HG03520 (cell line): ENCODE data around the gene IFT122.

Experiments
- ATAC-seq: cut with Tn5 transposase; IDR thresholded peaks from one replicate; pipeline ENCODE4 v1.9.1; 2021; ENCODE audit warnings: mild to moderate bottlenecking, moderate library complexity; ENCODE audit not compliant: unreplicated experiment

Gene IFT122

DNA sequence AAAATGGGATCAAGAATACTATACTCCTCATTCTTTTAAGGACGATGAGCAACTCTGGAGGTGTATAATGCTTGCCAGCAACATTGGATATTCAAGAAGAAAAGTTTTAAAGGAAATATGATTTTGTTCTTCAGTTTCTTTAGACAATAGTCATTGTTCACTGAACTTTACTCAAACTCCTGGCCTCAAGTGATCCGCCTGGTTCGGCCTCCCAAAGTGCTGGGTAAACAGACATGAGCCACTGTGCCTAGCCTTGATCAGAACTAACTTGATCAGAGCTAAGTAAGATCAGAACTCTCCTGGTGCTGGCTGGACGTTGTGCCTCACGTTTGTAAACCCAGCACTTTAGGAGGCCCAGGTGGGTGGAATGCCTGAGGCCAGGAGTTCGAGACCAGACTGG is 24.2 kb upstream of the IFT122 start:
- no peak for ATAC-seq

DNA sequence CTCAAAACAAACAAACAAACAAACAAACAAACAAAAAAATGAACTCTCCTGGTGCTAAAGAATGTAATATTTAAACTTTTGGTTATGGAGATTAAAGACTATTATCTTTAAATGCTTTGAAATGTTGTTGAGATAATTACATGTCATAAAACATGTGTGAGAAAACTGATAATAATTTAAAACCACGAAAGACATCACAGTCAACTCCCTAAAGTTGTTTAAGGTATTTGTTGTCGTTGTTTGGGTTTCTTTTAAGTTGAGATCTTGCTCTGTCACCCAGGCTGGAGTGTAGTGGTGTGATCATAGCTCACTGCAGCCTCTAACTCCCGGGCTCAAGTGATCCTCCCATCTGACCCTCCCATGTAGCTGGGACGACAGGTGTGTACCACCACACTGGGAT is 23.6 kb upstream of the IFT122 start:
- no peak for ATAC-seq

DNA sequence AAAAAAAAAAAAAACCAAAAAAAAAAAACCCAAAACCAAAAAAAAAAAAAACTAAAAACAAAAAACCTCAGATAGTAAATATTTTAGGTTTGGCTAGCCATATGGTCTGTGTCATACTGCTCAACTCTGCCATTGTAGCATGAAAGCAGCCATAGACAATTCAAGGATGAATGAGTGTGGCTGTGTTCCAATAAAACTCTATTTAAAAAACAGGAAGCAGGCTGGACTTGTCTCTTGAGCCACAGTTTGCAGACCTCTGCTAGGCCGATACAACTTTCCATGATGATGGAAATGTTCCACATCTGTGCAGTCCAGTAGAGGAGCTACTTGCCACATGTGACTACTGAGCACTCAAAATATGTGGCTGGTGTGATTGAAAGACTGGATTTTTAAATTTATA is 22.7 kb upstream of the IFT122 start:
- ATAC-seq: no peak

DNA sequence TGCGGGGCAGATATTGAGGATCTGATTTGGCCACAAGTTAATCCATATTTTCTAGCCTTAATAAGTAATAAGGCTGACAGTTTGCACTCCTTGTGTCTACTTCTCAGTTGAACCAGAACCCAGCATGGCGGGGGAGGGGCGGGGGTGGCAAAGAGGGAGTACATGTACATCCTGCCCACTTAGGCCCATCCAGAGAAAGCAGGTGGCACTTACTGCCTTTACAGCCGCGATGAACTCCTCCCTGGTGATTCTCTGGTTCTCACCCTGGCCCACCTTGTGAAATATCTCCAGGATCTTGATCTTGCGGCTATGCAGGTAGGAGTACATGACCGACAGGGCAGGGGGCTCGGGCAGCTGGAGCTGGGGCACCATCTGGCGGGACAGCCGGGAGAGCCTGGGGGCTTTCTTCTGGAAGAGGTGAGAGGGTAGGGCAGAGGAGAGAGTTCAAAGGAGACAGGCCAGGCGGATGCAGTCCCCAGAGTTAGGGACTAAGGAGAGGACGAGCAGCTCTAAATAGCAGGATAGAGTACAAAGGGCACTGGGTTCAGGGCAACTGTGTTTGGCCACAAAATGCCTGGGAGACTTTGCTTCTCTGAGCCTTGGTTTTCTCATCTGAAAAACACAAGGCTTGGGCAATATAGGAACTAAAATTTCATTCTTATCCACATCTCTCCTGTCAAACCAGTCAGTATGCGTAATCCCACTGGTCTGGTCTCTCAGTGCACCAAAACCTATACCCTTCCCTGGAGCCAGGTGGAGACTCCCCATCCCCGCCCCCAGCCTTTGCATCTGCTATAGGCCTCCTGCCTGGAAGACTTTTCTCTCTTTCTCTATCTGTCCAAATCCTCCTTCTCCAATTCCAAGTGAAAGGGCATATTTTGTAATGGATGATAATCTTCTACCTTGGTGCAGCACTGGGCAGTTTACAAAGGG is 21.7 kb upstream of the IFT122 start:
- ATAC-seq: no peak

DNA sequence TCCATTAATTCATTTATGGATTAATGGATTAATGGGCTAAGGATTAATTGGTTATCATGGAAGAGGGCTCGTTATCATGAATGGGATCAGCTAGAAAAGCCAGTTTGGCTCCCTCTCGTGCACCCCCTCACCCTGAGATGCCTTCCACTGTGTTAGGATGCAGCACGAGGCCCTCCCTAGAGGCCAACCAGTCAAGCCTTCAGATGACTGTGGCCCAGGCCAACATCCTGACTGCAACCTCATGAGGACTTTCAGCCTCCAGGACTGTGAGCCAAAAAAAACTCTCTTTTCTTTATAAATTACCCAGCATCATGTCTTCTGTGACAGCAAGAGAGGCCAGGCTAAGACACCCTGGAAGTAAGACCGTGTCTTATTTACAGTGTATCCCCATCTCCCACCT is 20.5 kb upstream of the IFT122 start:
- no peak for ATAC-seq

DNA sequence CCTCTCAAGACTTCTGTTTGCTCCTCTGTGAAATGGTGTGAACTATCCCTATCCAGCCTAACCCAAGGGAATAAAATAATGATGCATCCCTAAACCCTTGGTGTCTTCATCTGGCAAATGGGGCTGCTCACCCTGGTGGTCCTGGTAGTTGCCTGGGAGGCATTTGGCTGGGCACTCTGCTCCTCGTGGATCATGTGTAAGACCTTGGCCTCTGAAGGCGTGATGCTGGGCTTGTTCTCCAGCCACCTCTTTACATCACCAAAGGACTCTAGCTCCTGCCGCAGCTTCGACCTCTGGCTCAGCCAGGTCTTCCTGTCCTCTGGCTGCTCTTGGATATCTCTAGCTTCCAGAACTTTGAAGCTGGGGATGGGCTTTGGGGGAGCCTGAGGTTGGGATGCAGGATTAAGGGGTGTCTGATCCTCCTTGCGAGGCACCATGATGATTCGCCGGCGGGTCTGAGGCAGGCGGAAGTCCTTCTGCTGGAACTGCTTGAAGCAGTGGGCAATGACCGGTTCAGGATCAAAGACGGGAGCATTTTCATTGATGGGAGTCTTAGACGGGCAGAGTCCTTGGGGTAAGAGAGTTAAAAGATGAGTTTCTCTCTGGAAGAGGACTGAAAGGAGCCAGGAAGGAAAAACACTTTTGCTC is 18.7 kb upstream of the IFT122 start:
- no peak for ATAC-seq

DNA sequence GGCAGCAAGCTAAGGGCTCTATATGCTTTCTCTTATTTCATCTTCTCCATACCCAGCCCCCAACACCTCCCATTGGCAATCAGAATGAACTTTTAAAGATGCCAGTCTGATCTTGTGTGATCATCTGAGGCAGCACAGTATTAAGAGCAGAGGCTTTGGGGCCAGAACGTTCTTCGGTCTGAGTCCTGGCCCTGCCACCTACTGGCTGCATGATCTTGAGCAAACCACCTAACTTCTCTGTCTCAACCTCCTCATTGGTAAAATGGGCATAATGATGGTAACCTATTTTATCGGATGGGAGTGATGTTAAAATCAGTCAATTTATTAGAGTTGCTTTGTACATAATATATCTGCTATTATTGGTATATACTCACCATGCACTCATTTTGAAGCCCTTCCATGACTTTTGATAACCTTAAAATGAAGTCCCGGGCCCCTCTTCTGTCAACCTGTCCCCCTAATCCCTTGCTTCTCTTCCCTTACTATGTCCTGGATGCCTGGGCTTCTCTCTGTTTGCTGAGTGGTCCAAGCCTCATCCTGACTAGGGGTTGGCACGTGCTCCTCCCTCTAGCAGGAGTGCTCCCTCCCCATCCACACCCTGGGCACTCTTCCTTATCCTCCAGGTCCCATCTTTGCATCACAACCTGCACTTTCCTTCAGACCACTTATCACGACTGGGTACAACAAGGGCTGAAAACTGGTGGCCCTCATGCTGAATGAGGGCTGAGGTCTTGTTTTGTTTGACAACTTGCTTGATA is 17.9 kb upstream of the IFT122 start:
- no peak for ATAC-seq

DNA sequence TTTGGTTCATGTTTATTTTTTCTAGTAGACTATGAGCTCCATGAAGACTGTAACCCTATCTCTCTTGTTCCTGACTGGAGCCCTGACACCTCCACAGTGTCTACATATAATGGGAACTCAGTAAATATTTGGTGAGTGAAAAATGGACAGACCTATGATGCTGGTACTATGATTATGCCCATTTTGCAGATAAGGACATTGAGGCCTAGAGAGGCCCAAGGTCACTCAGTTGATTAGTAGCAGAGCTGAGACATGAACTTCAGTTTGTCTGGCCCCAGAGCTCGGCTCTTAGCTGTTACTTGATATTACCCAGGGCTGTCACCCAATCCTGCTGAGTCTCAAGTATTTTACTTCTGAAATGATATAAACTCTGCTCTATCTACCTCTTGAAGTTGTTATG is 17.1 kb upstream of the IFT122 start:
- ATAC-seq: no peak

DNA sequence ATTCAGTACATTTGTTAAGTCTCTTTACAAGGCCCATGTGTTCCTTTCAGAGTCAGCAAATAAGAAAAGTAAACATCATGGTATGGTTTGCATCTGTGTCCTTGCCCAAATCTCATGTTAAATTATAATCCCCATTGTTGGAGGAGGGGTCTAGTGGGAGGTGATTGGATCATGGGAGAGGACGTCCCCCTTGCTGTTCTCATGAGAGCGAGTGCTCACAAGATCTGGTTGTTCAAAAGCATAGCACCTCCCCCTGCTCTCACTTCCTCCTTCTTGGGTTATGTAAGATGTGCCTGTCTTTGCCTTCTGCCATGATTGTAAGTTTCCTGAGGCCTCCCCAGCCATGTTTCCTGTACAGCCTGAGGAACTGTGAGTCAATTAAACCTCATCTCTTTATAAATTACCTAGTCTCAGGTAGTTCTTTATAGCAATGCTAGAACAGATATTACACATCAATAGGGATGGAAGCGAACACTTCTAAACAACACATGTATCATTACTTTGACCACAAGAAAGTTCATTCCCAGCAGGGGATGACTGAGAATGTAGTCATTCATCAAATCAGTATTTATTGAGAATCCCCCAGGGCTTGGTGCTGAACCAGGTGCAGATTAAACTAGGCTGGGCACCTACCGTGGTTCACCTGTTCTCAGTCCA is 15.7 kb upstream of the IFT122 start:
- no peak for ATAC-seq

DNA sequence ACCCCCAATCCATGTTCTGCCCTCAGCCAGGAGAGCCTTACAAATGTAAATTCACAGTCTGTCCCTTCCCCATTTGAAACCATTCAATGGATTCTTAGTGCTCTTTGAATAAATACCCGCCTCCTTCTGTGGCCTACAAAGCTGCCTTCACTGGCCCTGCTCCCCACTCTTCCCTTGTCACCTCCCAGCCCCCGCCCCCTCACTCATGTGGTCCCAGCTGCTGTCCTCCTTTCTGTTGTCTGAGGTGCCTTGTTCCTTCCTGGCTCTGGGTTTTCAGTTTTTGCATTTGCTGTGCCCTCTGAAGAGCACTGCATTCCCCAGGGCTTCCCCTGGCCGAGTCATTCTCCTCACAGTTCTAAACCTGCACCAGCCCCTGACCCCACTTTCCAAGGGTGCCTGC is 14.8 kb upstream of the IFT122 start:
- ATAC-seq: no peak

DNA sequence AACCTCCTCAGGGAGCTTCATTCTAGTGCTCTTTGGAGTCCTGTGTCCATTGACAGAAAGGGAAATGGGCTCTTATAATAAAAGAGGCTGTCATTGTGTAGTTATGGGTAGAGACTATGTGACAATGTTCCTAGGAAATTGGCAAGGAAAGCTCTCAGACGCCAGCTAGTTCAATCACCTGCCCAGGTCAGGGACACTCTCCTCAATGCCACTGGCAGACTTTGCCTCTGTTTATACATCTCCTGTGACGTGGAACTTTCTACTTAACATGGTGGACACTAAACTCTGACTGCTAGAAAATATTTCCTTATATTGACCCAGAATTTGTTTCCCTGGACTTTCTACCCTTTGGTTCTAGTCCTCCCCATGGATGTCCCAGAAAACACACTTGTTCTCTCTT is 14.4 kb upstream of the IFT122 start:
- ATAC-seq: no peak

DNA sequence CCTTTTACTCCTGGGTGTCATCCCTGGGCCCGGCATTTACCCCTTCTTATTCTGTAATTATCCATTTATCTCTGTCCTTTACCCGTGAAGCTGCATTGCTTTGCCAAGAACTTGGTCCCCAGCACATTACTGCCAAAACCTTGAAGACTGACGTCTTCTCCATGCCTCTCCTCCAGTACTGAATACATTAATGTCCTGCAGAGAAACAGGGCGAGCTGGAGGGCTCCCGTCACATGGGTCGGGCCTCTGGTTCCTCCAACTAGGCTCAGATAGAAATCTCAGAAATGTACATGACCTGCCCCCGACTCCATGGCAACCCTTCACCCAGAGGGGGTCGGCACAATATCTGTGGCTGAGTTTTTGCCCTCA is 12.0 kb upstream of the IFT122 start:
- no peak for ATAC-seq

DNA sequence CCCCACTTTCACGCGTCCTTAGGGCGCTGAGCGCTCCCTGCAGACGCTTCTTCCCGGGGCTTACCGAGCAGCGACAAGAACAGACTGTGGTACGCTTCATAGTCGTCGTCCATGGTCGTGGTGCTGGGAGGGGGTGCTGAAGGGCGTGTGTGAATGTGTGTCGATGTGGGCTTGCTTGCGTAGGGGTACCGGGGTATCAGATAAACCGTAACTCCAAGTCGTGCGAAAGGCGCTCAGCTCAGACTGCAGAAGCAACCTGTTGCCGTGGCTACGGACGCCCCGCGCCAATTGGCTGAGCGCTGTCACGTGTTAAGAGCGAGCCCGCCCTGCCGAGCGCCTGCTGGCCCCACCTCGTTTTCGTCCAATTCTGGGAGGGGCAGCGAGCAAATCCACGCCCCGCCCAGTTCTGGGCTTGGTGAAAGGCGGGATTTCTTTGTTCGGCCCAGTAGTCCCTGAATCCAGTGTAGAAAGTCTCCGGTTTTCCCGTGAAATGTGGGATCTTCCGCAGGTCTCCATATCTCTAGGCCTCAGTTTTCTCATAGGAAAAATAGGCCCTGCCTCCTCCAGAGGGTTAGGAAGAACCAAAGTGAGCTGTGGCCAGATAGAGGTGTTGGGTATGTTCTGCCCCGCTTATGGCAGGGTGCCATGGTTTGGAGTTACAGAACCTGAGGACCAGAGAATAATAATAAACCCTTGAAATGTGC is 11.5 kb upstream of the IFT122 start, which contains the start of gene EFCAB12:
EFCAB12 (minus strand) TSS at position 261 of the 704 bp plus-strand sequence; CDS start at position 113, 148 bp downstream.
- peak; percentile 87 for ATAC-seq

DNA sequence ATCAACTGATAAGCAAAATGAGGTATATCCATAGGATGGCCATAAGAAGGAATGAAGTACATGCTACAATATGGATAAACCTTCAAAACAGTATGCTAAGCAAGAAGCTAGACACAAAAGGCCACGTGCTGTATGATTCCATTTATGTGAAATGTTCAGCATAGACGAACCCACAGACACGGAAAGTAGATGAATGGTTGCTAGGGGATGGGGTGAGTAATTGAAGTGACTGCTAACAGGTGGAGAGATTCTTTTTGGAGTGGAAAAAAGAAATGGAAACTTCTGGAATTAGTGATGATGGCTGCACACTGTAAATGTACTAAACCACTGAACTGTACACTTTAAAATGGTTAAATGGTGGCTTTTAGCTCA is 11.0 kb upstream of the IFT122 start:
- no peak for ATAC-seq

DNA sequence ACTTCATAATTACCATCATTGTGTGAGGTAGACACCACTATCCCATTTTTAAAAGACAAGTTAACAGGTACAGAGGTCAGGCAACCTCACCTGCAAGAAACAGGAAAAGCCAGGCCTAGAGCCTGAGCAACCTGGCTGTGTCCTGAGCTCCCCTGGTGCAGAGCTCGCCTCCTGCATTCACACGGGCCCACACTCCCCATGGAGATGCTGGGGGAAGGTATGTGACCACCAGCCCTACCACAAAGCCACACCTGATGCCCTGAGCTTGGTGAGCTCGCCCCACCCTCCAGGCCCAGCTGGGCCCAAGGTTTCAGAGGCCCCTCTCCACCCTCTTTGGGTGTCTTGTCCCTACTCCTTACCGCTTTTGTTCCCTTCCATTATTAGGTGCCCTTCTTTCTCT is 10.4 kb upstream of the IFT122 start:
- ATAC-seq: no peak

DNA sequence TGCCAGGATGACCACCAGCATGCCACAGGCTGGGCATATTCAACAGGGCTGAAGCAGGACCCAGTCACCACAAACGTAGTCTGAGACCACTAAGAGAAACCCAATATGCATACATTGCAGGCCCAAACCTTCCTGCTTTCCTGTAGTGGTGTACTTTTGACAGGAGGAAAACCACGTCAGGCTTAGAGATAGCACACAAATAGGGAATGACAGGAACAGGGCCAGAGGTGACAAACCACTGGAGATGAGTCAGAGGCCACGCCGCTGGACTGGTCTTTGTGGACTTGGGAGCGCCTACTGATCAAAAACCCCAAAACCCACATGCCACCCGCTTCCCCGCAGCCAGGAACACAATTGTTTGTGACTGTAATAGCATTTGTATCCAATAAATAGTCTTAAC is 8.0 kb upstream of the IFT122 start:
- no peak for ATAC-seq

DNA sequence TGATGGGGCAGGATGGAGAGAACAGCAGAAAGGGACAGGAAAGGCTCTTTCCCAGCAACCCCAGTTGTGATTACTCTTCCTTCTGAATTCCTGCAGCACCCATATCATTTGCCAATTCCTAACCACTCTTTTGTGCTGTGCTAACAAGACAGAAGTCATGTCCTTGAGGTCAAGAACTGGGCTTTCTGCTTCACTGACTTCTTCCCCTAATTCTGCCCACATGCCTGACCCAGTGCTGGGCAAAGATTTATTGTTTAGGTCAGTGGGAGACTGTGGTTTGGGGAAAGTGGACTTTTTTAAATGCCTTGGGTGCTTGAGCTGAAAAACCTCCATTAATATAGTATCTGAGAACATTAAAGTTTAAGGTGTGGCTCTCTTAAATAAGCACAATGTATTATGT is 7.4 kb upstream of the IFT122 start:
- ATAC-seq: no peak

DNA sequence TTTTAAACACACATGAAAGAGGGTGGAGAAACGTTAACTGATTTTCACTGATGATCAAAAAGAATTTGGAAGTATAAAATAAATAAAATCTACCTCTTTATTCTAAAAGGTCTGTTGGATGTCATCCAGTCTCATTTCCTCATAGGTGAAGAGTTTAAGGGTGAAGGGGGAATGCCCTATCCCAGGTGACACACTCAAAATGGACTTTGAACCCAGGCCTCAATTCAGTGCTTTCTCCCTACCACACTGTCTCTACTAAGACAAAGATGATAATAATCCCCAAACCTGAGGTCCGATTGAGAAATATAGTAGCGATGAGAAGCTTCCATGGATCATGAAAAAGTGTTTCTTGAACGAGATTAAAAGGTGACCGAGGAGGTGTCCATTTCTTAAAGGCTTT is 6.5 kb upstream of the IFT122 start:
- ATAC-seq: no peak

DNA sequence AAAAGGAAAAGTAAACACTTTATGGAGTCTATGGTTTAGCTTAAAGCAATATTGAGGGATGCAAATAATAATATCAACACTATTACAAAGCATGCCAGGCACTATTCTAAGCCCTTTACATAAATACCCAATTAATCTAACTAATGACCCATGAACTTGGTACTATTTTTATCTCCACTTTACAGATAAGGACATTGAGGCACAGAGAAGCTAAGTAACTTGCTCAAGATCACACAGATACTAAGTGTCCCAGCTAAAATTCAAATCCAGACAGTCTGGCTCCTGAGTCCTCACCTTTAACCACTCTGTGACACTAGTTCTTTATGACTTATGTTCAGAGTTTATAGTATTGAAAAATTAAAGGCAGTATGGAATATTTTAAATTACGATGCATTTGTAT is 5.9 kb upstream of the IFT122 start:
- no peak for ATAC-seq

DNA sequence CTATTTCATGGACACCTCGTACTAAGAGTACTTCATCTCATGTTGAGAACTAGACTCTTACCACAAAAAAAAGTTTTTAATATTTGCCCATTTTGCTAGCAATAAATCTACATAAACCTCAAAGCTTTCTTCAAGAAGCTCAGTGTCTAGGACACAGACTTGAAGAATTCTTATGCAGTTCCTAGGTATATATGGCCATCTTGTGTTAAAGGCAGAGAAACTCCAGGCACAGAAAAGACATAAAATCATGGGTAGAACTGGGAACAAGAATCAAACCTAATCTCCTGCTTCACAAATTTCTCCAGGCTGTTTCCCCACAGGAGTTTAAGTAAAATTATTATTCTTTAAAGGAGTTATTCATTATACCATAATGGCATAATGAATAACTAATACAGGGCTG is 4.7 kb upstream of the IFT122 start:
- ATAC-seq: no peak
